Amniotic stem cell (primary cell): ENCODE results near the gene IL26.

Experiments
- DNase-seq: peaks from one replicate; lab custom pipeline; 2025; lab: John Stamatoyannopoulos, UW

Gene IL26

GRCh38 chr12:68225576-68226476 lies at the start of gene IL26:
Gene IL26 (minus strand): TSS chr12:68225810. CDS start chr12:68225756, 54 bp downstream.
- DNase-seq: no peak

GRCh38 chr12:68272732-68273131 lies 47.1 kb upstream of the IL26 start:
- DNase-seq: no peak

GRCh38 chr12:68271346-68271745 lies 45.7 kb upstream of the IL26 start:
- no peak for DNase-seq

- DNase-seq: no peak
These were observed 44.7 kb upstream of the IL26 start for GRCh38 chr12:68270358-68270757.

- DNase-seq: no peak
These were observed 44.2 kb upstream of the IL26 start for GRCh38 chr12:68269779-68270178.

- DNase-seq: no peak
These were observed 43.4 kb upstream of the IL26 start for GRCh38 chr12:68268967-68269366.

GRCh38 chr12:68267892-68268396 lies 42.3 kb upstream of the IL26 start:
- DNase-seq: no peak

GRCh38 chr12:68264857-68265256 lies 39.2 kb upstream of the IL26 start:
- DNase-seq: no peak

- DNase-seq: no peak
These were observed 38.7 kb upstream of the IL26 start for GRCh38 chr12:68264158-68264855.

- no peak for DNase-seq
These were observed 37.8 kb upstream of the IL26 start for GRCh38 chr12:68263366-68263765.

- no peak for DNase-seq
These were observed 36.3 kb upstream of the IL26 start for GRCh38 chr12:68261896-68262295.

GRCh38 chr12:68260153-68260552 lies 34.5 kb upstream of the IL26 start:
- DNase-seq: no peak

GRCh38 chr12:68259318-68259940 lies 33.8 kb upstream of the IL26 start:
- DNase-seq: no peak

- DNase-seq: no peak
These were observed 27.9 kb upstream of the IL26 start, which contains the start of gene IL22 for GRCh38 chr12:68253504-68253903. Gene IL22 (minus strand): TSS chr12:68253604. CDS start chr12:68253448, 156 bp downstream.

GRCh38 chr12:68252077-68252476 lies 26.5 kb upstream of the IL26 start:
- DNase-seq: no peak

- no peak for DNase-seq
These were observed 24.8 kb upstream of the IL26 start for GRCh38 chr12:68250454-68250853.

GRCh38 chr12:68247785-68248184 lies 22.2 kb upstream of the IL26 start:
- no peak for DNase-seq

- no peak for DNase-seq
These were observed 20.7 kb upstream of the IL26 start for GRCh38 chr12:68246350-68246749.

GRCh38 chr12:68245180-68246021 lies 19.8 kb upstream of the IL26 start:
- no peak for DNase-seq

GRCh38 chr12:68242777-68243176 lies 17.2 kb upstream of the IL26 start:
- no peak for DNase-seq

- DNase-seq: no peak
These were observed 15.4 kb upstream of the IL26 start for GRCh38 chr12:68240975-68241374.

- DNase-seq: peak; percentile 73
These were observed 14.5 kb upstream of the IL26 start for GRCh38 chr12:68240079-68240478.
